ENCODE measurements around the gene PDP2. TPM values are rescaled to one million over a fixed set of nuclear protein-coding genes. Genes with fewer than 3 reads are reported as not detected.
"Not testable (repeated sequence)": the region's sequence is repeated elsewhere in the genome, so short reads cannot be mapped to it uniquely, and the experiment has no call there.

PDP2 gene
- total RNA-seq, 1 experiment from 2014 or later, result 6.6 TPM

GRCh38 chr16:66886321-66886720 is 6.0 kb downstream of the PDP2 start:
- DNase-seq (ENCODE audit: low read depth), result no peak

GRCh38 chr16:66886914-66887313 is 6.6 kb downstream of the PDP2 start:
- peak; percentile 50 for DNase-seq (ENCODE audit: low read depth)

GRCh38 chr16:66888647-66889615 is 8.6 kb downstream of the PDP2 start:
- no peak for DNase-seq (ENCODE audit: low read depth)

GRCh38 chr16:66889622-66890021 is 9.3 kb downstream of the PDP2 start:
- DNase-seq (ENCODE audit: low read depth), result no peak

- DNase-seq (ENCODE audit: low read depth), result no peak
Observed at GRCh38 chr16:66890799-66891198, 10.5 kb downstream of the PDP2 start.

GRCh38 chr16:66891360-66891759 is 11.0 kb downstream of the PDP2 start:
- DNase-seq (ENCODE audit: low read depth), result no peak

GRCh38 chr16:66891797-66892196 is 11.5 kb downstream of the PDP2 start:
- no peak for DNase-seq (ENCODE audit: low read depth)

GRCh38 chr16:66894055-66894454 is 13.7 kb downstream of the PDP2 start:
- DNase-seq (ENCODE audit: low read depth), result no peak

- DNase-seq (ENCODE audit: low read depth), result peak; percentile 75
Observed at GRCh38 chr16:66894948-66895688, 14.8 kb downstream of the PDP2 start.

DNA sequence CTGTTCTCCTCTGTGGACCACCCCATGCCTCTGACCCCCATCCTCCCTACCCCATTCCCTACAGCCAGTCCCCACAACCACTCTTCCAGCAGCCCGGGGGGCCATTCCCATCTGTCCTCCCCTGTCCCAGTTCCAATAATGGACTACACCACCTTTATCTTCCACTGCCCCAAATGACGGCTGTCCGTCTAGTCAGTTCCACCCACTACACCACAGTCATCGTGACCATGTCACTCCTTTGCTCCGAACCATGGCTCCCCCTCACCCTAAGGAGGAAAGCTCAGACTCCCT is 15.3 kb downstream of the PDP2 start:
- no peak for DNase-seq (ENCODE audit: low read depth)

DNA sequence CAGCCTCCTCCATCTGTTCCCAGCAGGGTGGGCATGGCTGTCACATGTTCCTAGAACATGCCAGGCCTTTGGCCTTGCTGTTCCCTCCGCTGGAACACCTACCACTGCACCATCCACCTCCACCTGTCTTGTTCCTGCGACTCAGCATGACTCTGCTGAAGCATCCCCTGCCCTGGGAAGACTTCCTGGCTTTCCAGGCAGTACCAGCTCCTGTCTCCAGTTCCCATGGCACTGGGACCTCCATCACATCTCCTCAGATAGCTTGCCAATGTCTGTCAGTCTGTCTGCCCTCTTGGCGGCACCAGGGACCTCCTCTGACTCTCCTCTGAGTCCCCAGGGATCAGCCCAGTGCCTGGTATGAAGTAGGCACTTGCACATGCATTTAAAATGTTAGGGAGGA is 15.7 kb downstream of the PDP2 start:
- DNase-seq (ENCODE audit: low read depth), result no peak

DNA sequence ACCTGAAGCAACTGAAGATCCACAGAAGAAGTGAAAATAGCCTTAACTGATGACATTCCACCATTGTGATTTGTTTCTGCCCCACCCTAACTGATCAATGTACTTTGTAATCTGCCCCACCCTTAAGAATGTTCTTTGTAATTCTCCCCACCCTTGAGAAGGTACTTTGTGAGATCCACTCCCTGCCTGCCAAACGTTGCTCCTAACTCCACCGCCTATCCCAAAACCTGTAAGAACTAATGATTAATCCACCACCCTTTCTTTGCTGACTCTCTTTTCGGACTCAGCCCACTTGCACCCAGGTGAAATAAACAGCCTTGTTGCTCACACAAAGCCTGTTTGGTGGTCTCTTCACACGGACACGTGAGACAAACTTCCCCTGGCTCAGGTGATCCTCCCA is 16.4 kb downstream of the PDP2 start:
- DNase-seq (ENCODE audit: low read depth), result not testable (repeated sequence)

GRCh38 chr16:66898207-66898606 is 17.9 kb downstream of the PDP2 start:
- peak; percentile 40 for DNase-seq (ENCODE audit: low read depth)

DNA sequence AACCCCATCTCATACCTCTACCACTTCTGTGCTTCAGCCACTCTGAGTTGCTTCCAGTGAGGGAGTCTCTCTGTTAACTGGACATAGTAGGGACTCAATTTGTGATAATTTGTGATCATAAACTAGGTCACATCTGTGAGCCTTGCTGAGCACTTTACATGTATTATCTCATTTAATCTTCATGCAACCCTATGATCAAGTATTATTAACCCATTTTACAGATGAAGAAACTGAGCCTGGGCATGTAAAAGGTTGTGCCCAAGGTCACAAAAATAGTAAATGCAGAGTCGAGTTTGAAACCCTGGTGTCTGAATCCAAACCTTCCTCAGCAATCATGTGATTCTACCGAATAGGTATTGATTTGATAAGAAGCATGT is 18.6 kb downstream of the PDP2 start:
- no peak for DNase-seq (ENCODE audit: low read depth)

GRCh38 chr16:66899310-66899944 is 19.1 kb downstream of the PDP2 start:
- peak; percentile 38 for DNase-seq (ENCODE audit: low read depth)

DNA sequence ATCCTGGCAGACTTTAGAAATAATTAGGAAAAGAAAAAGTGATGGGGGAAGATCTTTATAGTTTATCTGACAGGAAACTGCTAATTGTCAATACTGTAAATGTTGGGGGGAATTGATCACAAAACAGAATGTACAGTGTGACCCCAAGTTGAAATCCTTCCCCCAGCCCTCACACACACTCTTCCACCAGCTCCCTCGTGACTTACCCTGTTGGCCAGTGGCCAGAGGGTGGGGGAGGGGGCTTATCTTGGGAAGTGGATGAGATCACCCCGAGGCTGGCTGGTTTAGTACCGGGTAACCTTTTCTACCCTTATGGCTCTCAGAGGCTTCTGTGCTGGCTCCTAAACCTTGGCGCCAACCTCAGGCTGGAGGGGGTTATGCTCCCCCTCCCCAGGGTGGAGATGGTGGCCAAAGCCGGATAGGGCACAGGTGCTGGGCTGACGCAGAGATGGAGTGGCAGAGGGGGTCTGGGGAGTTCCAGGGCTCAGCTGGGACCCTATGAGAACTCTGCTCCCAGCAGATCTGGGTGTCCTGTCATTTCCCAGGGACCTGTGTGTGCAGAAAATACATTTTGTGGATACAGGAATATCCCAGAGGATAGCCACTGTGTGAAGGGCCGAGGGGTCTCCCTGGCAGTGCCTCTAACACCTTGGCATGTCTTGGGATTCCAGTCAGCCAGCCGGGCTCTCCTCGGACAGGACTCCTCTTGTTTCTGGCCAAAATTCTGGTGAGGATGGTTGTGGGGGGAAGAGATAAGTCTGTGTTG is 19.8 kb downstream of the PDP2 start:
- DNase-seq (ENCODE audit: low read depth), result peak; percentile 69

GRCh38 chr16:66900721-66901441 is 20.6 kb downstream of the PDP2 start:
- DNase-seq (ENCODE audit: low read depth), result no peak

DNA sequence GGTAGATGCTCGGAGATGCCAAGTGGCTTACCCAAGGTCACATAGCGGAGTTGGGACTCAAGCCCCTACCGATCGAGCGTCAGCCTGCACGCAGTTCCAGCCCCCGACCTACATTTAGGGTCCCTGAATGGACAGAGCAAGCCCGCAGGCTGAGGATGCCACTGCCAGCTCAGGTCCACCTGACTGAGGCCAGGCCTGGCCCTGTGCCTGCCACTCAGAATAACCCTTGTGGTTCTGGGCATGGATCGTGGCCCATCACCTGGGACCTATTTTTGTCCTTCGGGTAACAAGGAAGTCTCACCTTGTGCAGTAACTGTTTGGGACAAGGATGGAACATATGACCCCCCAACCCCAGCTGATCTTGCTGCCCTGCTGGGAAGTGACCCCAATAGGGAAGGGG is 21.3 kb downstream of the PDP2 start:
- DNase-seq (ENCODE audit: low read depth), result no peak

GRCh38 chr16:66902648-66903543 is 22.6 kb downstream of the PDP2 start:
- DNase-seq (ENCODE audit: low read depth), result peak; percentile 33
